Neural progenitor cell (in vitro differentiated cells): ENCODE results near the gene DYTN. TPM values are rescaled to one million over a fixed set of nuclear protein-coding genes. Genes with fewer than 3 reads are reported as not detected.

ENCODE experiments used
- DNase-seq: peaks from one replicate; pipeline ENCODE4 v3.0.0-alpha.2; 2016; ENCODE audit warnings: low spot score
- H2AFZ ChIP-seq: fragments of 200-600 bp; sonication (generic); replicated peaks from 2 replicates; pipeline ENCODE4 v1.6.1; 2016; ENCODE audit warnings: antibody characterized with exemption
- H3F3A ChIP-seq: fragments of 200-600 bp; sonication (generic); 2 replicates; pipeline ENCODE4 v1.6.1; 2016; ENCODE audit warnings: antibody characterized with exemption, low read depth
- H3K27ac ChIP-seq: fragments of 200-600 bp; sonication (generic); 2 replicates; pipeline ENCODE4 v1.5.1; 2016; ENCODE audit warnings: mild to moderate bottlenecking
- H3K27me3 ChIP-seq: fragments of 200-600 bp; sonication (generic); 2 replicates; pipeline ENCODE4 v1.6.1; 2016; ENCODE audit warnings: mild to moderate bottlenecking, moderate library complexity
- H3K36me3 ChIP-seq: fragments of 200-600 bp; sonication (generic); 2 replicates; pipeline ENCODE4 v1.5.1; 2016
- H3K4me1 ChIP-seq: fragments of 200-600 bp; sonication (generic); 2 replicates; pipeline ENCODE4 v1.6.1; 2016; ENCODE audit warnings: mixed run types
- H3K4me2 ChIP-seq: fragments of 200-600 bp; sonication (generic); 2 replicates; pipeline ENCODE4 v1.6.1; 2016
- H3K4me3 ChIP-seq: fragments of 200-600 bp; sonication (generic); 2 replicates; pipeline ENCODE4 v1.5.1; 2016
- H3K79me2 ChIP-seq: fragments of 200-600 bp; sonication (generic); 2 replicates; pipeline ENCODE4 v1.6.1; 2016; ENCODE audit warnings: low read depth
- H3K9ac ChIP-seq: fragments of 200-600 bp; sonication (generic); 2 replicates; pipeline ENCODE4 v1.6.1; 2016
- H3K9me3 ChIP-seq: fragments of 200-600 bp; sonication (generic); 2 replicates; pipeline ENCODE4 v1.5.1; 2016; ENCODE audit warnings: low read depth
- H4K20me1 ChIP-seq: fragments of 200-600 bp; sonication (generic); 2 replicates; pipeline ENCODE4 v1.6.1; 2016; ENCODE audit warnings: low read depth
- H3K27ac Mint-ChIP-seq: 3 replicates; pipeline ENCODE4 v1.8.0; 2021; ENCODE audit warnings: mixed read lengths
- H3K27me3 Mint-ChIP-seq: 2 replicates; pipeline ENCODE4 v1.8.0; 2022; ENCODE audit warnings: low read depth, mild to moderate bottlenecking, inconsistent platforms, moderate library complexity, mixed read lengths; ENCODE audit not compliant: insufficient read depth
- H3K36me3 Mint-ChIP-seq: 3 replicates; pipeline ENCODE4 v1.8.0; 2021; ENCODE audit warnings: mixed read lengths
- H3K4me1 Mint-ChIP-seq: 3 replicates; pipeline ENCODE4 v1.8.0; 2021; ENCODE audit warnings: mixed read lengths
- H3K4me3 Mint-ChIP-seq: 3 replicates; pipeline ENCODE4 v1.8.0; 2021; ENCODE audit warnings: mild to moderate bottlenecking, moderate library complexity, mixed read lengths
- H3K9me3 Mint-ChIP-seq: 3 replicates; pipeline ENCODE4 v1.8.0; 2020; ENCODE audit warnings: mixed read lengths
- CTCF ChIP-seq: fragments of 200-600 bp; sonication (generic); IDR thresholded peaks from 2 replicates; pipeline ENCODE4 v1.5.1; 2017; ENCODE audit warnings: antibody characterized with exemption, mild to moderate bottlenecking
- EZH2 ChIP-seq: fragments of 200-600 bp; sonication (generic); IDR thresholded peaks from 2 replicates; pipeline ENCODE4 v1.6.1; 2017; ENCODE audit warnings: antibody characterized with exemption, mild to moderate bottlenecking, moderate library complexity
- EZH2phosphoT487 ChIP-seq: fragments of 200-600 bp; sonication (generic); IDR thresholded peaks from 2 replicates; pipeline ENCODE4 v1.6.1; 2017; ENCODE audit warnings: antibody characterized with exemption
- total RNA-seq: library from RNA; depleted of rRNA; stranded (reverse); fragments of >200 nt; gene quantifications from 2 replicates; pipeline ENCODE4 v1.2.3, GENCODE V29; 2015; ENCODE audit warnings: low replicate concordance

Gene DYTN
- total RNA-seq, 1 donor from 2014 or later, result not detected

DNA sequence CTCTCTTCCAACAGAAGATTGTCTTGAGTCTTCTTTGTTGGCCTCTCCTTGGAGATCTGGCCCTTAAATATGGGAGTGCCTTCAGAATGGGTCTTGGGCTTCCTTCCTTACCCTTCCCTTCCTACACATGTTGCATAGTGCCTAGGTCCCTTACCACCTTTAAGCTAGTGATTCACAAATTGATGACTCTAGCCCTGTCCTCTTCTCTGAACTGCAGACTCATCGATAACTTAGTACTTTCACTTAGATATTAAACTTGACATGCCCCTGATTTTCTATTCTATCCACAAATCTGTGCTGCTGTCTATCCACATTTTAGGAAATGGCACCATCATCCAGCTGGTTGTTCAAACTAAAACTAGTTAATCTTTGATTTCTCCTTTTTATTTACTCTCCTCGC, 9.1 kb upstream of the DYTN start:
- peaks cover 3% of the 10 kb centered on the region for H3K9me3 Mint-ChIP-seq
- H3K27me3 Mint-ChIP-seq, result no peaks in the 10 kb centered on the region

DNA sequence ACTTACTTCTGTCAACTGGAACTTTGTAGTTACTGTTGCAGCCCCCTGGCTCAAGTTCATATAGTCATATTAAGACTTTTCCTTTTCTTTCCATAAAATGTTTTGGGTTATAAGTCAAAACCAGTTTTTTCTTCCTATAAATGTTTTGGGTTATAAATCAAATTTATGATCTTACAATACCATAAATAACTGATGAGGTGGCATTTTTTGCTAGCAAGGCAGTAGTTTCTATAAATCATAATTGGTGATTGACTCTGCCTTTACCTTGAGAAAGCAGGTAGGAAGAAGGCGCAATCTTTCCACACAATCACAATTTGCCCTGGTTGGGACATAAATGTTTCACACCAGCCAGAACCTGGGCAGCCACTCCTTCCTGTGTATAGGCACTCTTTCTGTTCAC, 5.1 kb upstream of the DYTN start:
- Histone ChIP-seq H3K9me3 (no peaks in the 10 kb centered on the region), H3K4me1 (no peaks in the 10 kb centered on the region), H3K27me3 (no peaks in the 10 kb centered on the region), H3K4me3 (no peak overlapping the region), H3F3A (no peaks in the 10 kb centered on the region), H4K20me1 (no peaks in the 10 kb centered on the region), H3K36me3 (no peaks in the 10 kb centered on the region), H3K4me2 (no peak overlapping the region), H3K9ac (no peak overlapping the region), H2AFZ (no peak overlapping the region), H3K27ac (no peak overlapping the region), H3K79me2 (no peaks in the 10 kb centered on the region)
- no peak overlapping the region for H3K27ac Mint-ChIP-seq
- no peaks in the 10 kb centered on the region for H3K9me3 Mint-ChIP-seq
- no peaks in the 10 kb centered on the region for H3K36me3 Mint-ChIP-seq
- no peaks in the 10 kb centered on the region for H3K4me1 Mint-ChIP-seq
- H3K27me3 Mint-ChIP-seq, result no peaks in the 10 kb centered on the region
- no peak overlapping the region for H3K4me3 Mint-ChIP-seq
- DNase-seq, result no peak
- TF ChIP-seq EZH2 (no peak), EZH2phosphoT487 (no peak), CTCF (no peak)

More for the DNA sequence above, 9.1 kb upstream of the DYTN start:
- Histone ChIP-seq H4K20me1 (no peaks in the 10 kb centered on the region), H3K4me1 (no peaks in the 10 kb centered on the region), H3K36me3 (no peaks in the 10 kb centered on the region), H3K27ac (no peak overlapping the region), H3K79me2 (no peaks in the 10 kb centered on the region), H3K4me2 (no peak overlapping the region), H3K9me3 (no peaks in the 10 kb centered on the region), H3K27me3 (no peaks in the 10 kb centered on the region), H2AFZ (no peak overlapping the region), H3F3A (no peaks in the 10 kb centered on the region), H3K4me3 (no peak overlapping the region), H3K9ac (no peak overlapping the region)
- Mint-ChIP-seq H3K27ac (no peak overlapping the region), H3K36me3 (no peaks in the 10 kb centered on the region), H3K4me3 (no peak overlapping the region), H3K4me1 (no peaks in the 10 kb centered on the region)
- DNase-seq, result no peak
- TF ChIP-seq EZH2phosphoT487 (no peak), CTCF (no peak), EZH2 (no peak)

GRCh38 chr2:206721256-206721920, 3.2 kb upstream of the DYTN start:
- no peaks in the 10 kb centered on the region for H3K79me2 ChIP-seq
- no peaks in the 10 kb centered on the region for H3K27me3 ChIP-seq
- H3K27ac ChIP-seq, result no peak overlapping the region
- Mint-ChIP-seq H3K4me1 (no peaks in the 10 kb centered on the region), H3K36me3 (no peaks in the 10 kb centered on the region), H3K4me3 (no peak overlapping the region), H3K27ac (no peak overlapping the region), H3K27me3 (no peaks in the 10 kb centered on the region), H3K9me3 (no peaks in the 10 kb centered on the region)
- no peaks in the 10 kb centered on the region for H3F3A ChIP-seq
- TF ChIP-seq EZH2phosphoT487, result no peak
- no peak for TF ChIP-seq EZH2
- TF ChIP-seq CTCF, result no peak
- H3K4me2 ChIP-seq, result no peak overlapping the region
- H2AFZ ChIP-seq, result no peak overlapping the region
- H3K4me3 ChIP-seq, result no peak overlapping the region
- no peaks in the 10 kb centered on the region for H4K20me1 ChIP-seq
- no peak overlapping the region for H3K9ac ChIP-seq
- DNase-seq, result no peak
- H3K9me3 ChIP-seq, result no peaks in the 10 kb centered on the region
- H3K36me3 ChIP-seq, result no peaks in the 10 kb centered on the region
- no peaks in the 10 kb centered on the region for H3K4me1 ChIP-seq
